ENCODE measurements around the gene ZNF782.
A peak's percentile ranks its signal among the peaks of the same experiment; 100 is the strongest.

Gene ZNF782

GRCh38 chr9:96782235-96782634 lies 72.1 kb downstream of the ZNF782 start:
- no peak overlapping the region for H3K4me3 ChIP-seq (ENCODE audit: low read depth, low read length)
- TF ChIP-seq CTCF (IDR thresholded peaks at IDR 0.05; ENCODE audit: borderline replicate concordance, insufficient read depth, low read depth, low read length): no peak

GRCh38 chr9:96781552-96781951 lies 72.8 kb downstream of the ZNF782 start:
- no peak overlapping the region for H3K4me3 ChIP-seq (ENCODE audit: low read depth, low read length)
- no peak for TF ChIP-seq CTCF (IDR thresholded peaks at IDR 0.05; ENCODE audit: borderline replicate concordance, insufficient read depth, low read depth, low read length)

- H3K4me3 ChIP-seq (ENCODE audit: low read depth, low read length): no peak overlapping the region
These were observed 75.2 kb downstream of the ZNF782 start for GRCh38 chr9:96779089-96779488.

GRCh38 chr9:96777426-96777864 lies 76.9 kb downstream of the ZNF782 start:
- H3K4me3 ChIP-seq (ENCODE audit: low read depth, low read length): peak overlapping the region; percentile 83

More at GRCh38 chr9:96779089-96779488, 75.2 kb downstream of the ZNF782 start:
- no peak for TF ChIP-seq CTCF (IDR thresholded peaks at IDR 0.05; ENCODE audit: borderline replicate concordance, insufficient read depth, low read depth, low read length)

GRCh38 chr9:96771124-96771523 lies 83.2 kb downstream of the ZNF782 start:
- no peak overlapping the region for H3K4me3 ChIP-seq (ENCODE audit: low read depth, low read length)
- no peak for TF ChIP-seq CTCF (IDR thresholded peaks at IDR 0.05; ENCODE audit: borderline replicate concordance, insufficient read depth, low read depth, low read length)

More at GRCh38 chr9:96777426-96777864, 76.9 kb downstream of the ZNF782 start:
- TF ChIP-seq CTCF (IDR thresholded peaks at IDR 0.05; ENCODE audit: borderline replicate concordance, insufficient read depth, low read depth, low read length): no peak

- no peak overlapping the region for H3K4me3 ChIP-seq (ENCODE audit: low read depth, low read length)
- no peak for TF ChIP-seq CTCF (IDR thresholded peaks at IDR 0.05; ENCODE audit: borderline replicate concordance, insufficient read depth, low read depth, low read length)
These were observed 84.3 kb downstream of the ZNF782 start for GRCh38 chr9:96769989-96770388.

Measured in GM12875 (cell line).